Measurements from ENCODE around the gene NPR3.
"Not testable (repeated sequence)": the region's sequence is repeated elsewhere in the genome, so short reads cannot be mapped to it uniquely, and the experiment has no call there.

Gene NPR3

DNA sequence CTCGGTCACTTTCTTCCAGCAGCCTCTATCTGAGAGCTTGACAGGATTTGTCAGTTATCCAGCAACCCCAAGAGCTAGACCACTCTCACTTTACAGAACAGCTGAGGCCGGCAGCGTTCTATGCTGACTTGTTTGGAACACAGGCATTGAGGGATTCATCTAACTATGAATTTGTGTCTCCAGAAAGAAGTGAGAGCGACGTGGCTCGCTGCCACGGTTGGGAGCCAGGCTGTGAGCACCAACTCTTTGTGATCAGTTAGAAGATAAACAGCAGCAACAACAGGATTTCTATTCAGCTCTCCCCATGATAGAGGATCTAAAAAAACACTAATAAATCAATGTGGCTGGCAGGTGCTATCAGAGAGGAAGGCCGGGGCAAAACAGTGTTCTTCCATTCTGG lies 58.6 kb downstream of the NPR3 start:
- no peak for DNase-seq

DNA sequence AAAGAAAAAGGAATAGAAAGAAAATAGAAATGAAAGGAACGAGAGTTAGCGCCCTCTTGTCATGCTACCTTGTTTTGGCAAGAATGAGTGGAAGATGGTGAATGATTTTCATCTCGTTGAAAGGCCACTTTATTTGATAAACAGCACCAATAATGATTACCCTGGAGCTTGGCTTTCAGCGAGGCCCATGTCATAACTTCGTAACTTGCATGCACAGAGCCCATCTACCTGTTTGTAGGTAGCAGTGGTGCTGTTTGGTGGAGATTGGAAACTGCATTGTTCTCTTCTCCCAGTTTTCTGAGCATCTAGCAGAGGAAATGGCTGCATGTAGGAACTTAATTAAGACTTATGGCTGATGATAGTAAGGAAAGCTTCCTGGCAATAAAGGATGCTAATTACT lies 59.3 kb downstream of the NPR3 start:
- DNase-seq, result no peak

DNA sequence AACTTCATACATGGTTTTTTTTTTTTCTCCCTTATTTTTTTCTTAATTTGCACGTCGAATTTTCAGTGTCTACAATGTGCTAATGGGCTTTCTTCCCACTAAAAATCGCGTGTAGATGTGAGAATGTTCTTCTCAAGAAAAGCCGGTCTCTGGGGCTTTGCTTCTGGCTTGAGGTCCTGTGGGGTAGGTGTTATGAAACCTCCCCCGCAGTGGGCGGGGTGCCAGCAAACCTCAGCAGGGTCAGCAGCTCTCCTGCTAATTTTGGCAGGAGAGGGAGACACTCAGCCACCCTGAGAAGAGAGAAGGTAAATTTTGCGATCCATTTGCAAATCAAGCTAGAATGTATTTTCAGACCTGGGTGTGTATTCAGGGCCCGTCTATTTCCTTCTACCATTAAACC lies 59.9 kb downstream of the NPR3 start:
- DNase-seq, result no peak

DNA sequence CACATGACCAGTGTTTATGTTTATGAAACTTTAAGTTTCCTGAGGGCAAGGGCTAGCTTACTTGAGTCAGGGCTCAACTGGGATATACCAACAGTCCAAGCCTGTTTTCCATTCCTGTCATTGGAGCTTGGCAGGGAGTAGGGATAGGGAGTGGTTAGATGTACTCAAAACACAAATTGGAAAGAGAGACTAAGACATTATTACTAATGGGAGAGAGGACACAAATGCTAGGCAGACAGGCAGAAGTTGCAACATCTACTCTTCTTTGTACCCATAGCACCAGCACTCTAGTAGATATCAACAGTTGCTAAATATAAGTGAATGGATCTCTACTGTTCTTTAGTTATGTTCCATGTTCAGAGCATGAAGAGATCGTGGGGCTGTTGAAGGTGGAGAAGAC lies 62.8 kb downstream of the NPR3 start:
- no peak for DNase-seq

DNA sequence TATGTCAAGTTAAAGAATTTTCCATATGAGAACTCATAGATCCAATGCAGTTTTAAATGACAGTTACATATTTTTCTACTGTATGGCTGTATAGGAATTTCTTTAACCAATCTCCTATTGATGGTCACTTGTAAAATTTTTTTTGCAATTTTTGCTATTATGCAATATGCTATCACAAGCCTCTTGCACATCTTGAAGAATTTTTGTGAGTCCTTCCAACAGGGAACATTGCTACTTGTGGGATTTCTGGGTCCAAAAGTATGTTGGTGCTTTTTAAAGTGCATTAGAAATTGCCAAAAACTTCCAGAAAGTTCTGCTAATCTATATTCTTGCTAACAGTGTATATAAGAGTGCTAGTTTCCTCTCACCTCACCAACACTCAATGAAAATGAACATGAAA lies 65.1 kb downstream of the NPR3 start:
- no peak for DNase-seq

DNA sequence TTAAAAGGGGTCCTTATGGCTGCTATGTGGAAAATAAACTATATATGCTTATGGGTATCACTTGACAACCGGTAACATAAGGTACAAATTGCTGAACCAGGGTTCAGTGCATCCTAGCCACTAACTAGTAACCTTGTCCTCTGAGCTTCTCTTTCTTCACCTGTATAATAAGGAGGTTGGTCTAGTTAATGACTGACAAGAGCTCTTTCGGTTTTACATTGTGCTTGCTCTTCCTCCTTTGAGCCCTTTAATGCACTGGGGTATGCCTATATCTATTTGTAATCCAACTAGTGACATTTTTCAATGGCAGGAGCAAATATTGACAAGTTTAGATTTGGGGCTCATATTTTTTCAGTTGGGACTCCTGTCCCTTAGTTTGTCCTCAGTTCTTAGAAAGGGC lies 66.1 kb downstream of the NPR3 start:
- no peak for DNase-seq

DNA sequence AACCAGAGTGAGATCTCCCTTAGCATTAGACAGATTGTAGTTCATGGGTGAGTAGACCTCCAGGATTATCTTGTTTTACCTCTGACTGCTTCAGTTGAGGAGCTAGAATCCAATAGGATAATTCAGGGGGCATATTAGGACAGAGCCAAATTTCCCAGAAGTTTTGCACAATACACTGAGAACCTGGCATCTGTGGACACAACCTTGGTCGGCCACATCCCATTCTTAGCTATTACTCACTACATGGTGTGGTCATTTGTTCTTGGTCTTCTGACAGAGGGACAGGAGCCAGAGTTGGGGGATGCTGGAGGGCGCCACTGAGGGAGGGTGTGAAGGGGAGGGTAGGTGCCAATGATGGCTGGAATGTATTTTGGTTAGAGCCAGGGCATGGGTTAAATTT lies 66.6 kb downstream of the NPR3 start:
- DNase-seq, result no peak

DNA sequence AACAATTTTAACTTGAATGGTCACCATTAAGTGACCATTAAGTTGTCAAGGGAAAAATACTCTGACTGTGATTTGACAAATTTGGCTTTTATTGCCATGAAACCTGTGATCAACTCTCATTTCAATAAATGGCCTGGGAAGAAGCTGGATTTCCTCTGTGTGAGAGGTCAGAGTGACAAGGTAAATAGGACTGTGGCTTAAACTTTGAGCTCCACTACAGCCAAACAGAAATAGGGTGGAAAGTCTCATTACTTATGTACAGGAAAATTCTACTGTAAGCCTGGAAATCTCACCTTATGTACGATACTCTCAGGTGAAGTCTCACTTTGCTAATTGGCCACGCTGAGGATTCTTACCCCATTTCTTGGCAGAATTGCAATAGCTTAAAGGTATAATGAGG lies 67.3 kb downstream of the NPR3 start:
- DNase-seq, result no peak

DNA sequence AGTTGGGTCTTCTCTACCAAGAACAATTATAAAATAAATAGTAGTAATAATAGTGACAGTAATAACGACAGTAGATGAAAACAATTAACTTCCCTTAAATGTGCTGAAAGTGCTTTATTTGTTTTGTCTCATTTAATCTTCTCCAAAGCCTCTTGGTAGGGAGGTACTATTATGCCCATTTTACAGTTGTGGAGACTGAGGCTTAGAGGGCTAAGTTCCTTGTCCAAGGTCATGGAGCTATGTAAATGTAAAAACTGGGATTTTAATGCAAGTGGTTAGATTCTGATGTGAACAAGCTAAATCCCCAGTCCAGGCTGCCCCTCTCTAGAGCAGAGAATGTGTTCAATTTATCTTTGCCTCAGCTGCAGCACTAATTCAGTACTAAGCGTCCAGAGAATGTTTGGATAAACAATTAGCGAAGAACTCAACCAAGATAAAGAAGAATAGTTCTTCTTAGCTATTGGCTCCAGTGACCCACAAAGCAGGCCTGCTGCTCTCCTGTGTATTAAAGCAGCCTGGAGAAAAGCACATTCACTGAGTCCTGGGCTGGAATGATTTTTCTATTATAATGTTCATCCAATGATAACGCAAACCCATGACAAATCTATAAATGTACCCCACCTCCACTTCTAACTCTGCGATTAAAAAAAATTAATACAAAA lies 68.8 kb downstream of the NPR3 start:
- no peak for DNase-seq

DNA sequence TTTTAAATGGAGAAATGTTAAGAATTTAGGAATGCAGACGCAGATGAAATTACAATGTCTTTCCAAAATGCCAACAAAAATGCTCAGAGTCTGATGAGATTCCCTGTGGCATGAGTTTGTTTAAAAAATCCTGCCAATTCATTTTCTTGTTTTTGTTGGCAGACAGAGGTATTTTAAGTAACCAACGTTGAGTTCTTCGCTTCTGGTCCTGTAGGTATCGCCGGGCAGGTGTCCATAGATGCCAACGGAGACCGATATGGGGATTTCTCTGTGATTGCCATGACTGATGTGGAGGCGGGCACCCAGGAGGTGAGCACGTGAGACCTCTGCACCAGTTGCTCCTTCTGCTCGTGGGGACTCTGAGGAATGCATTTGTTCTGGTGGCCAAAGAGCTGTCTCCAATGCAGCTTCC lies 69.4 kb downstream of the NPR3 start:
- DNase-seq, result no peak

DNA sequence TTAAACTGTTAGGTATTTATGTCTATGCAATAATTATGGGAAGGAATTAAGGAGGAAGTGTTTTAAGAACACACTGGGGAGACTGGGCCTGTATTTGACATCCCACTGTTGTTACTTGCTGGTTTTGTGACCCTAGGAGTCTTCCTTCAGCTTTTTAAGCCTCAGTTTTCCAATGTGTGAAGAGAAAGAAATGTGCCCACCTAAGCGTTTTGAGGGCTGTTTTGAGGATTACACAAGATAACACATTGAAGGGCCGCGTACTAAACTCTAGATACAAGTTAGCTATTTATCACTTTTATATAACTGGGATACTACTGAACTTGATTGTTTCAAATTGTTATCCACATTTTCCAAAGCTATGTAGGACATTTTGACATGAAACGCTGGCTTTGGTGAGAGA lies 72.5 kb downstream of the NPR3 start:
- no peak for DNase-seq

DNA sequence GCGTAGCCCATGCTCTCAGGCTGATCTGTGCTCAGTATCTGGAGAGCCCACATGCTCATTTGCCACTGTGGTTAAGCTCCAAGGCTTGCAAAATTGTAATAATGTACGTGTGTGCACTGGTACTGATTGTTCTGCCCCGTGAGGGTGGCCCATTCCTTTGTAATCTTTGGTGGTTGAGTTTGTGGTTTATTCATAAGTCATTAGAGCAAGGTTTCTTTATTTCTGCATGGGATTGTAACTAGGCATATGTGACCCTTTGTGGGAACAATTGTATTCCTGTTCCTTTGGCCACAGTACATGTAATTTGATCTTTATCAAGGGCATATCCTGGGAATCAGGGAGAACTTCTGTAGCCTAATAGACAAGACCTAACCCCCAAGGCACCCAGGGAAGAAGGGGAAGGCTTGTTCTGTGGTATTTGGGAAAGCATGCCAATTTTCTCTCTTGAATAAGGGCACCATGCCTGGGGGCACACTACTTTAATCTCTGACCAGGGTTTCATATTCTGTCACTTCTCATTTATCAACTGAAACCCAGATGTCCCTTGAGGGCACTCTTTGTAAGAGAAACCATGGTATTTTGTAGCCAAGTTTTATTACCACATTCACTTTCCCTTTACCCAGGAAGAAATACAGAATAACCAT lies 74.6 kb downstream of the NPR3 start:
- DNase-seq, result no peak

DNA sequence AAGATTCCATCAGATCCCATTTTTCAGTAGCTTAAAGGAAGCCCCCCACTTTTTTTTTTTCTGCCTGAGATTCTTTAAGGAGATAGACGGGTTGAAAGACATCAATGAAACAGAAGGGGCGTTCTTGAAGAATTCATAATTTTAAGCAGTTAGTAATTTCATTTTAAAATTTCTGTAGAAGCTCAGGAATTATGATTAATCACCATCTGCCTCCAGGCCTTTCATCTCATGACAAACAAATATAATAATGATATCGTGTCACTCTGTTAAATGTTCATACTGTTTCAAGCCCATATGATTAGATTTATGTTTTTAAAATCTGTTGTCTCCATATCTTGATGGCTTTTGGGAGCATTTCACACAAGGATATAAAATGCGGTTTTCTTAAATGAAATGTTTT lies 75.2 kb downstream of the NPR3 start:
- no peak for DNase-seq

DNA sequence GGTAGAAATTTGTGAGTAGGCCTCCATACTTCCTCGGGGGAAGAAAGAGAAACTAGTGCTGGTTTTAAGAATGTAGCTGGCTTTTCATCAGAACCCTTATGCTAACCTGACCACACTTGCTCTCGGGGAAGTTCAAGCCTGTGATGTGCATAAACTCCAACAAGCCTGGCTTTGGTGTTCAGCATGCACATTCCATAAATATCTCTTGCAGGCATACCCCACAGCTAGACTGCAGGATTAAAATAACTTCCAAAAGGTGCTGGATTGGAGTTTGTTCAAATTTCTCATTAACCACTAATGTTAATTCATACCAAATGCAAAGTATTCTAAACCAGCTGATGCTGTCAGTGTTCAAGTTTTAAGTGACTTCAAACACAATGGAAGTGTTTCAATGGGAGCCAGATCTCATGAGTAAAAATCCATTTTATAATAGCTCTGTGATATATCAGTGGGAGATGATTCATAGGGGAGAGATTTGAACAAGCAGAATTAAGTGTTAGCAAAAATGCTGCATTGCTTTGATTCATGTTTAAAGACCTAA lies 79.4 kb downstream of the NPR3 start:
- DNase-seq, result no peak

DNA sequence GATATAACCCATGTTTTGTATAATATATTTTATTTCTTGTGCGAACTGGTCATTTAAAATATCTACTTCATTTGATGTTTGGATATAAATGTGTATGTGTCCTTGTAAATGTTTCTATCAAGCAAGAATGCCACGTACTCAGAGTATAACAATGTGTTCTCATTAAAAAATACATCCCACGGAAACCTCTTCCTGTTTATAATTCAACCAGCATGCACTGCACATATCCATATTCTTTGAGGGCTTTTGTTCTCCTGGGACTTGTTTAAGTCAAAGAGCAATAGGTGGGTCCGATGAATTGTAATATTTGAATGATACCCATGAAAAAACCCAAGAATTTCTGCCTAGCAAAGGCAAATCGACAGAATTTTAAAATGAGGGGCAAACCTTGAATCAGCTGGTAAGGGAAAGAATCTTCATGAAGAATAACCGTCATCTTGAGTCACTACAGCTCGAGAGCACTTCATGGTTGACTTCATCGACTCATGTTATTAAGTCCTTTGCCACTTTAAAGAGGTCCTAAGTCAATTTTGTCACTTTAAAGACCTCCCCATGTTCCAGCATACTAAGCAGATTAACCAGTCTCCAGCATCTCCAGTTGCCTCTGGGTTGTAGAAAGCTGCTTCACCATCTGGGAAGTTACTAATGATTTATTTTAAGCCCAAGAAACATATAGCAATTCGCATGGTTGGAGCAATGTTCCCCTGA lies 80.6 kb downstream of the NPR3 start:
- DNase-seq, result no peak

DNA sequence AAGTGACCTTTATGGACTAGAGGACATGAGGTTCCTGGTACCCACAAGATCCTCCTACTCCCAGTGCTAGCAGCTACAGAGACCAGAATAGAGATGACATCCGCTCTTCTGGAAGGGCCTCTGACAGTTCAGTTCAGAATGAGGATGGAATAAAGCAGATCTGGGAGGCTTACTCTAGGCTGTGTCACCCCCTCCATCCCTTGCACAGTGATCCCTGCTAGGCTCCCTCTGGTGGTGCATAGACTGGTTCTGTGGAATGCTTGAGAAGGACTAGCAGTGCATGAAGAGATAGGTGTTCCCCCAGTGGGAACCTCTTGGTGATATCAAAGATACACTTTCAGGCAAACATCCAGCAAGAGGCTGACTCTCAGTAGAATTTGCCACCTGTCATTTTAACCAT lies 83.0 kb downstream of the NPR3 start:
- no peak for DNase-seq

DNA sequence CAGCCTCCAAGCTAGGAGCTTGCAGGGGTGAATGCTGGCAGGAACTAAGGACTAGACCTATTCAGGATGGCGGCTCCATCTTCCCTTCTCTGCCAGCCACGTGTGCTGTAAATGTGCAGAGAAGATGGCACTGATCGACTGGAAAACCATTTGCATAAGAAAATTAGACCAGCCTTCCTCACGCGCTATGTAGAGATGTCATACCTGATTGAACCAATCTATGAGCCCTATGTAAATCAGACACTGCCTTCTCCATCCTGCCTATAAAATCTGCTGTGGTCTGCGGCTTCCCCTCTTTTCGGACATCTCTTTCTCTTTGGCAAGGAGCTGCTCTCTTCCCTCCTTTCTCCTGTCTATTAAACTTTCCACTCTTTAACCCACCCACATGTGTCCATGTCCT lies 91.6 kb downstream of the NPR3 start:
- no peak for DNase-seq

DNA sequence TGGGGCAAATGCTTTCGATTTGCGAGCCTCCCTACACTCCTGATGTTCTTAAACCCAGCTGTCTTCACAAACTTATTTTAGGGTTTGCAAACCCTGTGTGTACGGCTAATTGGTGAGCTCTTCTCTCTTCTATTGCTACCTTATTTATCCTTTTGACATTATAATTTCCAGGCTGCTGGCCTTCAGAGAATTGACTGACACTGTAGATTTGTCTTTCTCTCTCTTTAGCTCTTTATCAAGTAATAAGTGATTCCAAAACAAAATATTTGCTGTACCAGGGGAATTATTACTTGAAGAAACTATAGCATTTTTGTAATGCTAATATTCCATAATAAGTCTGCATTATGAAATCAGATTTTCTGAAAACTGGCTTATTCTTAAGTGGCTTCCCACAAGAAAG lies 92.5 kb downstream of the NPR3 start:
- no peak for DNase-seq

DNA sequence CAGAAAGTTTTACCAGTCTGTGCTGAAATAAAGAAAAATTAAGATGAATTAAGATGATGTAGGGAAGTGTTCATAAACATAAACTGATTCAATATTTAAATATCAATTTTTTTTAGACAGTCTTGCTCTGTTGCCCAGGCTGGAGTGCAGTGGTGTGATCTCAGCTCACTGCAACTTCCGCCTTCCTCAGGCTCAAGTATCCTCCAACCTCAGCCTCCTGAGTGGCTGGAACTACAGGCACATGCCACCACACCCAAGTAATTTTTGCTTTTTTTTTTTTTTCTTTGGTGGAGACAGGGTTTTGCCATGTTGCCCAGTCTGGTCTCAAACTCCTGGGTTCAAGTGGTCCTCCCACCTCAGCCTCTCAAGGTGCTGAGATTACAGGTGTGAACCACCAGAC lies 94.3 kb downstream of the NPR3 start:
- DNase-seq, result not testable (repeated sequence)

DNA sequence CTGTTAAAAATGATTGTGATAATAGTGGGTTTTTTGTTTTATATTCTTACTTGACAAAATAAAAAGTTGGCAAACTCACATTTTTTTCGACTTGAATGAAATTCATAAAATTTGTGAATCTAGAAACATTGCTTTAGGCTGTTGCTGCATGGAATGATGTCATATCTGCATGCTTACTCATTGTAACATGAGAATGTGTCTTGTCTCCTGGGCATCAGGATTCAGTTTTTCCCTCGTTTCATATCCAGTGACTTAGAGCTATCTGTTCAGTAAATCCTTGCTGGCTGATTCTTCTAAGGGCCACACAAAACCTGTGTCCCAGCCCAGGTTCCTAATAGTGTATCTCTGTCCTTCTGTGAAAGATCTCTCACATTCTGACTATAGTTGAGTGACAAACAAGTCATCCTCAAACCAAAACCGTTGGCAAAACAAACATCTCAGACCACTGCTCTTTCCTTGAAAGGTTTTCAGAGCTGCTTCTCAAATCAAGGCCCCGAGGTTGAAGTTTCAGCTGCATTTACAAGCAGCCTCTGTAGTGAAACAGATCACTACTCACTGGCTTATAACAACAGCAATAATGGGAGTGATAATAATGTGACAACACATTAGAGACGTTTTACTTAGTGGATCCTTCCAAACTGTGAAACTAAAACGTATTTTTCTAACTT lies 95.0 kb downstream of the NPR3 start:
- no peak for DNase-seq

DNA sequence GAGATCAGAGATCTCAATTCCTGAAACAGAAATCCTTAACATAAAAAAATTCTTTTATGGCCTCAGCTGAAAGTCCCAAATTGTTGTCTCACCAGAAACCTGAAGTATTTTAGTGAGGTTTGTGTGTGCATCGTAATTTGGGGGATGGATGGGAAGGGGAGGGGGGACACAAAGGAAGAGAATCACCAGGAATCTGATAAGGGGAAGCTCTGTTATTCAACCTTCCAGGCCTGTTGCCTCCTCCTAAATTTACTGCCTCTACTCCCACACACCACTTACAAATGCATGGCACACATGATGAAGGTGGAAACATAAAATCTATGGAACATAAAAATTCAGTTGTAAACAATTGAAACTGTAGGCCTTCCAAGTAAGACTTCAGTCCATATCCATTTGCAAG lies 97.7 kb downstream of the NPR3 start:
- no peak for DNase-seq

DNA sequence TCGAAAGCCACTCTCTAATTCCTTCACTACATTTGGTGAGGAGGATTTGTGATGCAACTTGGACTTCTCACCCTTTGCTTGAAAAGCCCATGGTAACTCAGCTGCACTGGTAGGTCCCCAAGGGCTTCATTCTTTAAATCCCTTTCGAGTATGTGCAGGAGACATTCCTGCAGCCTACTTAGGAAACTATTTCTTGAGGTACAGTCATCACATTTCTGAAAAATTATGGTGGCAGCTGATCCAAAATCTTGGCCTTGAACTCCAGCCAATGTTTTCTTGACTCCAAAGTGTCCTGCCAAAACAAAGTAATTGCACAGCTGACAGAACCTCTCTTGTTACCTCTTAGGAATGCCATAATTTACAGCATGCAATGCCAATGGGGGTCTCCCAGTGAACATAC lies 99.7 kb downstream of the NPR3 start:
- no peak for DNase-seq

DNA sequence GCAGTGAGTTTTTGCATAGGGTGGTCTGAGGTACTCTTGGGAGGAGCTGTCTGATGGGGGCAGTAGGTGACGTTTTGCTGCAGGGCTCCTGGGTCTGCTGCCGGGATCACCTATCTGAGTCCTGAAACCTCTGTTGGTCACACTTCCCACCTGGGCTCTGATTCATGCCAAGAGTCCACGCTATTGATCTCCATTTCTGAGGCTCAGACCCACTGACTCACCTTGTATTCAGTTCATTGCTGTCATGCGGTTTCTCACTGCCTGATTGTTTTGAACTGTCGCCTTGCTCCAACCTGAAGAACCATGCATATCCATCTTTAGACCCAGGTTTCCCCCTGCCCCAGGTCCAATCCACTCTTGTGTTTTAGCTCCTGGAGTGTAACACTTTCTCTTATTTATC lies 101.3 kb downstream of the NPR3 start:
- DNase-seq, result no peak

DNA sequence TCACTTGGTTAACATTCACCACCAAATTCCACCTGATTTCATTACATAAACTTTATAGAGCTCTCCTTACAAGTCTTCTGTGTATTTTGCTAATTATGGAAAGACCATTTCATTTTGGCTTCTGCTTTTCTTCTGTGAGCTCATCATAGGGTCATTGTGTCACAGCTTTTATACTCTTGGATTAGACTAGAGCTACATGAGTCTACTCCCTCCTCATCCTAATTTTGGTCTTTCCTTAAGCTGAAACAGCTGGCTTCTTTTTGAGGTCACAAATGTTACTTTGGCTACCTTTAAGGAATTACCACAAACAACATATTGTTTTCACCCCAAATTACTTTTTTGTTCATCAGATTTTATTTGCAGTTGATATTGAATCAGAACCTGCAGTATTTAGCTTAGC lies 103.0 kb downstream of the NPR3 start:
- DNase-seq, result no peak
